Activated CD8-positive, alpha-beta memory T cell treated with anti-CD3 and anti-CD28 coated beads, Interleukin-2, amount 50 U/mL, for 1 hour (primary cell): ENCODE data around the gene DACH1.
"Not testable (repeated sequence)": the region's sequence is repeated elsewhere in the genome, so short reads cannot be mapped to it uniquely, and the experiment has no call there.

Experiments used
- DNase-seq: peaks from one replicate; pipeline ENCODE4 v3.0.0-alpha.2; 2020; ENCODE audit errors: extremely low read depth

DACH1 gene

DNA sequence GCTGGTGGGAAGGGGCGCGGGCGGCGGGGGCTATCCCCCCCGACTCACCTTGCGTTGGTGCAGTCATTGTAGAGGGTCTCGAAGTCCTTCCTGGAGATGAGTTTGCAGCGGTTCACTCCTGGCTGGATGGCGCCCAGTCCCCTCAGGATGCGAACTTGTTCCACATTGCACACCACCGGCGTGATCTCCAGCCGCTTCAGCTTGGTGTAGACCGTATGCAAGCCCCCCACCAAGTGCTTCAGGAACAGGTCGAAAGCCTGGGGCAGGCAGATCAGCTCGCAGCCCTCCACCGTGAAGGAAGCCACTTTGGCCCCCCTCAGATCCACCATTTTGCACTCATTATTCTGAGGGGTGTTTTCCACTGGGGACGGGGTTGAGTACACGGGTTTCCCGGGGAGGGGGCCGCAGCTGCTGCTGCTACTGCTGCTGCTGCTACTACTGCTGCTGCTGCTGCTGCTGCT lies 1.1 kb downstream of the DACH1 start:
- no peak for DNase-seq

DNA sequence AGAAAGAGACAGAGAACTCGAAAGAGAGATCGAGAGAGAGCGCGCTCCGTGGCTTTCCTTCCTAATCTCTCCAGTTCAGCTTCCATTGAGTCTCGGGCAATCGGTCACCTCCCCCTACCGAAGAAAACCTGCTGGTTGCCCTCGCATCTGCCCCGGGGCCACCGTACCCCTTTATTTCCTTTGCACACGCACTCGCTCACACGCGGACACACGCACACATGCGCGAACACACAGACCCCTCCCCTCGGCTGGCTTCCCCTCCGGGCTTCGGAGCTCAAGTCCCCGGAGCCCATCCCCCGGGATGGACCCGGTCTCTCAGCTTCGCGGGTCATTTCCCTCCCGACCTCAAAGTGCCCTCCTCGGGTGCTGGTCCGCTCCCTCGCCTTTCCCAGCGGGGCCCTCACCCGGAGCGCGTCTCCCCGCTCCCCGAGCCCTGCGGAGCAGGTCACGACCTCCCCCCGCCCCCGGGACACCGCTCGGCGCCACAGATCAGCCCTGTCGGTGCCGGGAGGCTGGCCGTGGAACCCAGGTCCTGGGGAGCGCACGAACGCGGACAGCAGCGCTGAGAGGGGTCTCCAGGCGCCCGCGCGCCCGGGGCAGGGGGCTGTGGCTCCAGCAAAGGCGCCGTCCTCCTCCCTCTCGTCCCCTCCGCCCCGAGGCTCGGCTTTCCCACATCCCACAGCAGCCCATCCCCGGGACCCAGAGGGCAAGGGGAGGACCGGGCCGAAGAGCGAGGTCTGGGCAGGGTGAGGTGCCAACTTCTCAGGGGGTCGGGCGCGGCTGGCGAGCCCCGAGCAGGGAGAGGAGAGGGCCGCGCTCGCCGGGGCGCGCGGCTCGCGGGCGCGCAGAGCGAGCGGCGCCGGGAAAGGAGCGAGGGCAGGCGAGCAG lies 1.8 kb downstream of the DACH1 start:
- DNase-seq = no peak

DNA sequence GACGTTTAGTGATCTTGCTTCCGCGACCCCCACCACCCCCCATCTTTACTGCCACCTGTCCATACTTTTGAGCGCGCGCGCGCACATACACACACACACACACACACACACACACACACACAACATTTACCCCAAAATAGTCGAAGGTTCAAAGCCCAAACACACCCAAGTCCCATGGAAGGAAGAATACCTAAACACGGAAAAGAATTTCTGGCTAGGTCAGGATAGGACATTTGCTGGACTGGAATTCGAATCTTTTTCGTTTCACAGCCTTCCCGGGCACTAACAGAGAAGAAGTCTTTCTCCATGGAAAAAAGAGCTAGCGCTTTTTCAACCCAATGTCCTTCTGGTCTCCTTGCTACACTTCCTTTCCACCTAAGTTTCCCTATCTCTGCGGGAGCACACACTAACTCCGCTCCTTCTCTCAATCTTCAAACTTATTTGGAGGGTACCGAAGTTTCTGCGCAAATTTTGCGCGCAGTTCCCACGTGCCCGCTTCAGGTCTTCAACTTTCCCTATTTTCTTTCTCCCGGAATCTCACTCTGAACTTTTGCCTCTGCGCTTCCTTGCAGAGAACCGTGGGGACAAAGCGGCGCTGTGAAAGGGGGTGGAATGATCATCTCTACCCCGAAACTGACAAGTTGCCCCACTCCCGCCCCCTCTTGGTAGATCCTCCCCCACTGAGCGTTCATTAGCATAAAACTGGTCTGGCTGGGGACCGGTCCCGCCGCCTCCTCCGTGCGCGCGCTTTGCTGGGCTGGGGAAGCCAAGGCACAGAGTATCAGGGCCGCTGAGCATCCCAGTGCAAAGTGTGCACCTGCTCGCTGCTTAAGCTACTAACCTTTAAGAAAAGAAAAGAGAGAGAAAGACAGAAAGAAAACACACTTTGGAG lies 2.7 kb downstream of the DACH1 start:
- no peak for DNase-seq

DNA sequence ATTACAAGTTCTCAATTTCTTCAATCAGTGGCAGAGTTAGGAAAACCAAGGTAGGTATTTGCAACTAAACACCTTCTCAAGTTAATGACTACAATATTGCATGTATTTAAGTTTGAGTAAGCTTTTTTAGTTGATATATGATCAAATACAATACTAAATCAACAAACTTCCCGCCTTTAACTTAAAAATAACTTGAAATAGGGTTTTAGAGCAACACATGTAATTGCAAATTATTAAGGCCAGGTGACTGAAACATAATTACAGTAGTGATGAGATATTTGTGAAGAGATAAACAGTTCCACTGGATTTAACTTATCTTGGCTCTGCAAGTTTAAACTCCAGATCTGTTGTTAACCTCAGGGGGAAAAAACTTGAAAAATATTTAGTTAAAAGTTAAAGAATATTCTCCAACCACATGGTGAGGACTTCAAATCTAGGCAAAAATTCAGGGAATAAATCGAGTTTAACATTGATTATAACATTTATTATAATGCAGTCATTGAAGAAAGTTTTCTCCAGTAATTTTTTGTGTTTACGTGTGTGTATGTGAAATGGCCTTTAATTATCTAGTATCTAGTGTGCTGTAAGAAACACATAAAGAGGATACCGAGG lies 3.6 kb downstream of the DACH1 start:
- DNase-seq = no peak

DNA sequence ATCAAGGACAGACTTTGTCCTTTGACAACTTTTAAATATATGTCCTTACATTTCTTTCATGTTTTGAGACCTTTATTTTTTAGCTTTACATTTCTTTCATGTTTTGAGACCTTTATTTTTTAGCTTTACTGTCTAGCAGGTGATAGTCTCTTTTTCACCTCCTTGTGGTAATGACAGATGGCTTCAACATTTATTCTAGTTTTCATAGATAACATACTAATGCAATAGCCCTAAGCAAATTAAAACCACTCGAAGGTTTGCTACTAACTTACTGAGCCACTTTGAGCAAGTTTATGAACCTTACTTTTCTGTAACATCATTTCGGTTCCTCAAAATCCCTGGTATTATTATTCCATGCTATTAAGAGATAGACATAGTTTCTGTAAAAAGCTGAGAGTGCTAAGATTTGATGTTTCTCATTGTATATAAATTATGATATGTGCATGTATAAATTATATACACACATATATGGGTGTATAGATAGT lies 4.5 kb downstream of the DACH1 start:
- DNase-seq = no peak

DNA sequence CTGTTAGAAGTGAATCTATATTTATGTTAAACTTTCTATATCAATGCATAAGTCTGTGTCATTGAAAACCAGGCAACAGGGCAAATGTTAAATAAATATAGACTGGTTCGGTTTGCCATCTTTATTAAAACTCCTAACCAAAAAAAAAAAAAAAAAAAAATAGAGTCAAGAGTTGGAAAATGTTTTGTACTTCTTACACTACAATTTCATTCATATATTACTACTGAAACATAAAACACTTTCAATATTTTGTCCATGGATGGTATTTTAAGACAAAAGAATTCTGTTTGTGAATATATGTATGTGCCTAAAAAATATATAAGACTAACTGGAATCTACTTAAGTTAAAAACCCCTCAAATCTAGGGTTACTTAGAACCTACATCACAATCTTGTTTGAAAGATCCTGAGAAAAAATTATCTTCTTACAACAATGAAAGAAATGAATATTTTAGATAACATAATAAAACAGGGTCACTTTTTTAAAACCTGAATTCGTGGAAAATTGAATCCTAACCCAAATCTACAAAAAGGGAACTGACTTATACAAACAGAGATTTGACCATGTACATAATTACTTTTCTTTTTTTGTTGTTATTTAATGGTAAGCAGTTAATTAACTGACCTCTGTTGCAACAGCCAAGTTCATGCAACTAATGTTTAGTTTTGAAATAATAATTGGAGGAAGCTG lies 5.1 kb downstream of the DACH1 start:
- DNase-seq = no peak

DNA sequence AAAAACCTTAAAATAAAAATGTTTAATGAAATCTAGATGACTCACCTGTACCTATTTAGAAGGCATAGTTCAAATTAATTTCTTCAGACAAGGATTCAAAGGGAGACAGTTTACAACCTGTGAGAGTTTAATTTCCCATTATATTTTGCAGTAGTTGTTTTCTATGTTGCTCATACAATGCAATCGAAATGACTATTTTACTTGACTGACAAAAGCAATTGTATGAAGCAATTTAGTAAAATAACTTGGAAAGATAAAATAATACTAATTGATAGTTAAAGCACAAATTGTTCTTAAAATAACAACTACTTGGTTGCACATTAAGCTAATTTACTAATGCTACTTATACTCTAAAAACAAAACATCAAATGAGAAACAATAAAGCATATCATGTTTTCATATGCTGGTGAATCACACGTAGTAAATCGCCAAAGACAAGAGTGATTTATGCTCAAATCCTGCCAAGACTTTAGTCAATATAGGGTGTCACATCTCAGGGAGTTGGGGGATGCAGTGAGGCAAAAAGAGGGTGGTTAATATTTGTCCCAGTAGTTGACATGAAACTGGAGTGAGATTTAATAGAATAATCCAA lies 6.4 kb downstream of the DACH1 start:
- no peak for DNase-seq

DNA sequence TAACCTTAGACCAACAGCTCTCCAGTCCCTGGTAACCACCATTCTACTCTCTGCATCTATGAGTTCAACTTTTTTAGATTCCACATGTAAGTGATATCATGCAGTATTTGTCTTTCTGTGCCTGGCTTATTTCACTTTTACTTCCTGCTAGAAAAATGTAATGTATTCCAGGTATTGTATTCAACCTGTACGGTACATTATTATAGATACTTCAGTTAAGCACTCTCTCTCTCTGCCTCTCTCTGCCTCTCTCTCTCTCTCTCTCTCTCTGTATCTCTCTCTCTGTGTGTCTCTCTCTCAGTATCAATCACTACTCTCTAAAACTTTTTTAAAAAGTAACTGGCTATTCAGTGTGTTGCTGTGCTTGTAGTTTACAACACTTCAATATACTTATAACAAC lies 8.4 kb downstream of the DACH1 start:
- no peak for DNase-seq

DNA sequence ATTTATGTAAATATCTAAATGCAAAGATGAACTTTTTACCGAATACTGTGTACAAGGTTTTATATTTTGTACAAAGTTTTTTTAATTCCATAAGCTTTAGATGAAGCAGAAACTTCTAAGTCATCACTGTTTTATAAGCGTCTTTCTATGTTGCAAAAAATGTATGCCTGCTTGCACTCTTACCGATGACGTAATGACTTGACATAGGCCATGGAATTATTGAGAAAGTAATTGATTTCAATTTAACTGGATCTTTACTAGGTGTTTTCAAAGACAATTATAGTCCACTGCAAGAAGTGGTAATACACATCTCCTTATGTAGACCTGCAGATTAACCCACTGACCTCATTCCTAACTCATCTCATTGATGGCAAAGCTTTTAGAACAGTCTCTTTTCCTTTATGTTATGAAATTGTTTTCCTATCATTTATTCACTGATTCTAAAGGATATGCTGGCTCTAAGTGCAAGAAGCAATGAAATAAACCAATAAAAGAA lies 10.4 kb downstream of the DACH1 start:
- DNase-seq = no peak

DNA sequence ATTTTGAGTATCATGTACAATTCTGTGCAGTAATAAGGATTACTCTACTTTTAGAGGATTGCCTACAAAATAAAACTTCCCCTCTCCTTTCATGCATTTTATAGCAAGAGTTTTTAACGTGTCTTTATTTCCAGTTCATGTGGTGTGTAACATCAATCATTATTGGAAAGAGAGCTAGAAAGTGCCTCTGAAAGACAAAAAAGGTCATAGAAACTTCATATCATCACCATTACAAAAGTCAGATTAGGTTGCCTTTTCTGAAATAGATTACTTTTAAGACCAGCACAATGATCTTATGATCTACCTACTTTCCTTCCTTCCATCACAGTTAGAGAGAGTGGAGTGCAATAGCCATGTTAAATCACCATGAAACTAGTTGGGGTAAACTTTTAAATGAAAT lies 12.6 kb downstream of the DACH1 start:
- DNase-seq = no peak

DNA sequence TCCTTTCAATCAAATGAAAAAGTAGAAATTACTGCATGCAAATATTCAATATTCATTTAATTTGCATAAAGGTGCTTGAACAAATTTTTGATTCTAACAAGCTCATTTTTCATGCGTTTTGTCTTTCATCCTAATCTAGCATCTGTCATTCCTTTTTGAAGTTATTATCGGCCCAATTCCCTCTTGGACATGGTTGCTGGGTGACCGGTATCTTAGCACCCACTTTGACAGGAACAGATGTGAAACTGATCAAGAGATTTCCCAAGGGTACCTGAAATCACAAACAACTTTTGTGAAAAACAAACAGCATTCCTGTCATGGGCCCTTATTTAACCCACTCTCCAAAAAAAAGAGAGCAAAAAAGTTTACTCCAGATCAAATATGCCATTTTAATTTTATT lies 13.3 kb downstream of the DACH1 start:
- DNase-seq = no peak

DNA sequence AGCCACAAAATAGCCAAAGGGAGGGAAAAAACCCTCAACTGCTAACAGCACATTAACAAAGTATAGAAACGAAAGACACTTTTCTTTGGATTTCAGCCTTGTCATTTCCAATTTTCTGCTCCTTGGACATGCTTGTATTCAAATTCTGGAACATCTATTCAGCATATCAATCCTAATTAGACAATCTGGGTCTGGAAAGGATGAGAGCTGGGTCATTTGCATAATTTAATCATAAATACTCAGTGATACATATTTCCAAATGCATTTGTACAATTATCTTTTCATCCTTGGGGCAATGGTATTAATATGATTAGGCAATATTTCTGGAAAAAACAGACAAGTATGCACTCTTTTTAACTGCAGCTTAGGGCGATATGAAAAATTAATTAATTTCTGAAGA lies 14.3 kb downstream of the DACH1 start:
- DNase-seq = no peak

DNA sequence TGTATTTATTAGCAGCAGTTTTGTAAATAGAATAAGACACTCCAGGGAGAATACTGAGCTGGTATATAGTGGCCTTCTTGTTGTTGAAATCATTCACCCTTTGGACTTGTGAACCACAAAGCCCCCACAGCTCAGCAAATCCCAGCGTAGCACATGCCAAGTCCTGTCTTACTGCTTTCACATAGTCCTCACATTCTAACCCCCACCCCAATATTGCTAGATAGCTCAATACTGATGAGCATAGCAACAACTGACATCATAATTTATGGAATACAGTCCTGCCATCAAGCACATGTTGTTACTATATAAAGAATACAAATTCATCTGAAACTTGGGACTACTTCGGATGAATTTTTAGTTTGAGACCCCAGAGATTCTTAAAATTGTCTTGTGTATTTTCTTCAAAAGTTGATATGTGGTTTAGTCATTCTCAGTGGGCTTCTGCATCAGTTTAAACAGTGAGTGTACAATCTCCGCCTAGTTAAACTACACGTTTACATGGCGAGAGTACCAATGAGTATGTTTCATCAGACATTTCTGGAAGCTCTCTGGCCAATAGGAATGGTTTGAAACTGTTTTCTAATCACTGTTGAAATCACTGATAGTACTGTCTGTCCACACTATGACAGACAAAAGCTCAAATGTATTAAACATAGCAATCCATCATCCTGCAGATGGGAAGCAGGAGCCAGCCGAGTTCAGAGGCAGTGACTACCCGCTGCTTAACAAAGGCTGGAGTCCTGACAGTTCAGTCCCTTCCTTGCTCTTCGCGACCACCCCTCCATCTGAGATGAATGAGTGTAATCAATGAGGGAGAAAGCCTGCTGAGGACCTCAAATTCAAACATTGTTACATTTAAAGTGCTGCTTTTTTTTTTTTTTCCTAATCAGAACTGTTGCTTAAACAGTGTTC lies 15.2 kb downstream of the DACH1 start:
- no peak for DNase-seq

DNA sequence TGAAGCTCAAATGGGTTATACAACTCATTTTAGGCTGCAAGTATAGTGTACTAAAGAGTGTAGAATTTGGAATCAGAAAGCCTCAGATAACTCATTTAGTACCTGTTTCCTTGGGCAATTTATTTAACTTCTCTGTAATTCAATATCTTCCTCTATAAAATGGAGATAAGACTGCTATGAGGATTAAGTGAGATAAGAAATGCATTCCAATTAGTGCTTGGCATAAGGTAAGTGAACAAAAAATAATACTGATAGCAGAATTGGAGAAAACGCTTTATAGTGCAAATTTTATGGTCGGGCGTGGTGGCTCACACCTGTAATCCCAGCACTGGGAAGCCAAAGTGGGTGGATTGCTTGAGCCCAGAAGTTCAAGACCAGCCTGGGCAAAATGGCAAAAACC lies 25.0 kb downstream of the DACH1 start:
- DNase-seq = no peak

DNA sequence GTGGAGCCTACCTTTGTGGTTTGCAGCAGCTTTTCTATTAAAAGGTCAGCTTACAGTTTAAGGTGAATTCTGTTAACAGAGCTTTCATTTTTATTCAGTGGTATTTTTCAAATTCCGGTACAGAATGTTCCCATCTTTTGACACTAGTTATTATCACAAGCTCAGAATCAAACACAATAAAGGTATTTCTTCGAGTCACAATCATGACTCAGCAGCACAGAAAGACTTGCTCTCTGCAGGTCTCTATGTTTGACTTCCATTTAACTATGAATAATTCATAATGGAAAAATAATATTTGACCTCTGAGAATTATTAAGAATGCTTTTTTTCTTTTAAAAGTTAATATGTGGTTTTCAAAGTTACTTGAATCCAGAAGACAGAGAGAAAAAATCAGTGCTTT lies 28.2 kb downstream of the DACH1 start:
- DNase-seq = no peak

DNA sequence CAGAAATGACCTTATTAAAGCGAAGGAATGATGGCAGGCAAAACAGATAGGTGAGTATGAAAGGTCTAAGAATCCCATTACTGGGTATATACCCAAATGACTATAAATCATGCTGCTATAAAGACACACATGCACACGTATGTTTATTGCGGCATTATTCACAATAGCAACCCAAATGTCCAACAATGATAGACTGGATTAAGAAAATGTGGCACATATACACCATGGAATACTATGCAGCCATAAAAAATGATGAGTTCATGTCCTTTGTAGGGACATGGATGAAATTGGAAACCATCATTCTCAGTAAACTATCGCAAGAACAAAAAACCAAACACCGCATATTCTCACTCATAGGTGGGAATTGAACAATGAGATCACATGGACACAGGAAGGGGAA lies 29.4 kb downstream of the DACH1 start:
- not testable (repeated sequence) for DNase-seq

DNA sequence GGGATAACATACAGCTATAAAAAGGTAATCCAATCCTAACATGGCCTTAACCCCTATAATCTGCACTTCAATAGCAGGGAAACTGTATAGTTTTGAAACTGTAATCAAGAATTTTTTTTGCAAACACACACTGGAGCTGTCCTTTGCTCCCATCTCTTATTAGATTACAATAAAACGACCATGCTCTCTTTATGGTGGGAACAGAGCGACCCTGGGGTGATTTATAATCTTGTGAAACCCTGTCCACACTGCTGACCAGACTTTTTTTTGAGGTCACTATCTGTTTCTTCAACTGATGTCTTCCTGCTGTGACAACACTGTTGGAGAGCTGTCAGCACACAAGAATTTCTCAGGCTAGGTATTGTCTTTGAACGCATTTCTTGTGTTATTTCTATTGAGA lies 35.3 kb downstream of the DACH1 start:
- no peak for DNase-seq

DNA sequence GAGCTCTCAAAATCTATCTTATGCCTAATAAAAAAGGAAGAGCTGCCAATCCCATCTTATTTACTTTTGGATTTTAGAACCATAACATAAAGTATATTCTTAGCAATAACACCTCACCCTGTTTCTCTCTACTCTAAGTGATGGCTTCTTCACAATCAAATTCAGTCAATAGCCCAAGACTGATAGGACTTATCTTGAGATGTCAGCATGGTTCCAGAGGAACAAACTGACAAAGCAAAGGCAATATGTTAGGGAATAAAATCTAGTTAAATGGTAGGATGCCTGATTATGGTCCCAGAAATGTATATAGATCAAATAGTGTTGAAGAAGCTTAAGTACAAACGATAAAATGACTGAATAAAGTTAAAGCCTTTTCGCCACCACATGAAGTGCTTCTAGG lies 36.3 kb downstream of the DACH1 start:
- no peak for DNase-seq

DNA sequence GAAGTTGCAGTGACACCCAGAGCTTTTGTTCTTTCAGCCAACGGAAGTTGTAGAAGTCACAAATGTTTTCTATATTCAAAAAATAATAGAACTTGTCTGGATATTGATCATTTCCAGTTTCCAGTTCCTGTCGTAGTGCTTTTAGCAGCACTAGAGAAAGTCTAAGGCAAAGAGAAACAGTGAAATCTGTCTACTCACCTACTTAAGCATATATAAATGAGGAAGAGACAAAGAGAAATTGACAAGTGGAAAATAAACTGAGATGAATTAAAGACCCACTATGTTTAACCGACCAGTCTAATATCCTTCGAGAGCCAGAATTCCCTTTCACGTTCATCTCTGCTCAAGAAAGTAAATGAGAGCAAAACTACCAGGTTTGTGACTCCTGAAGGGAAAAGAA lies 36.7 kb downstream of the DACH1 start:
- DNase-seq = no peak

DNA sequence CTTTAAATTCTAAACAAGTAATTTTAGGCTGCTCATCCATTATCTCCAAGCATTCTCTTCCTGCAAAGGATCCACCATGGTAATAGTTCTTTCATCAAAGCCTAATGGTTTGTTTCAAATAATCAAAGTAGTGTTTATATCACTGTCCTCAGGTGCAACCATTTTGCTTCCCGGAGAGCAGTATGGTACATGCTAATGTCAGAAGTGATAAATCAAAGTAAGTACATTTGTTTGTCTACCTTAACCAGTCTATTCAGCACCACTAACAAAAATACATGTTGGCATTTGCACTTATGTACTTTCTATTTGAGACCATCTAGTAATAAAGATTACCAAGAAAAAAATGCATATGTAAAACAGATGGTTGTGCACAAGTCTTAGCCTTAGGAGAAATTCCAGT lies 37.5 kb downstream of the DACH1 start:
- no peak for DNase-seq
